OCI-LY7 (cell line): ENCODE data around the gene C2CD3. TPM values are rescaled to one million over a fixed set of nuclear protein-coding genes. Genes with fewer than 3 reads are reported as not detected.
A peak's percentile ranks its signal among the peaks of the same experiment; 100 is the strongest.

Experiments
- BruUV-seq: library from RNA; stranded (reverse); fragments of 400-500 nt; replicated peaks from 2 replicates; lab custom pipeline; 2021; lab: Mats Ljungman, UMichigan
- CTCF ChIA-PET: fragments of 300-600 bp; sonication (Branson Sonifier 250); formaldehyde crosslinking; loops from one replicate; lab custom pipeline; 2022; ENCODE audit warnings: antibody characterized with exemption; ENCODE audit not compliant: unreplicated experiment; lab: Charles Lee
- POLR2A ChIA-PET: fragments of 300-600 bp; sonication (Branson Sonifier 250); formaldehyde crosslinking; loops from one replicate; lab custom pipeline; 2022; ENCODE audit warnings: antibody characterized with exemption; lab: Charles Lee
- DNase-seq: peaks from one replicate; pipeline ENCODE4 v3.0.0-alpha.2; 2015; ENCODE audit warnings: low spot score
- H2AFZ ChIP-seq: fragments of 200-600 bp; sonication (generic), shearing (Covaris generic); 2 replicates; pipeline ENCODE4 v1.6.1; 2014; ENCODE audit warnings: mild to moderate bottlenecking, antibody characterized with exemption, low read length, moderate library complexity
- H3K27ac ChIP-seq: fragments of 200-600 bp; sonication (generic); 2 replicates; pipeline ENCODE4 v1.5.1; 2014; ENCODE audit warnings: mixed run types, low read depth, mild to moderate bottlenecking, moderate library complexity, low read length, inconsistent platforms; ENCODE audit not compliant: poor library complexity, severe bottlenecking
- H3K36me3 ChIP-seq: fragments of 200-600 bp; sonication (generic); 2 replicates; pipeline ENCODE4 v1.6.1; 2014; ENCODE audit warnings: mild to moderate bottlenecking, antibody characterized with exemption, low read length, moderate library complexity, mixed read lengths; ENCODE audit not compliant: insufficient read depth
- H3K4me1 ChIP-seq: fragments of 200-600 bp; sonication (generic); 2 replicates; pipeline ENCODE4 v1.5.1; 2014; ENCODE audit warnings: mild to moderate bottlenecking, low read length; ENCODE audit not compliant: insufficient read depth, poor library complexity, severe bottlenecking
- H3K4me2 ChIP-seq: fragments of 200-600 bp; sonication (generic); 2 replicates; pipeline ENCODE4 v1.6.1; 2014; ENCODE audit warnings: mild to moderate bottlenecking, low read length
- H3K4me3 ChIP-seq: fragments of 200-600 bp; sonication (generic); 2 replicates; pipeline ENCODE4 v1.5.1; 2014; ENCODE audit warnings: mild to moderate bottlenecking, low read depth, low read length; ENCODE audit not compliant: poor library complexity, severe bottlenecking
- H3K79me2 ChIP-seq: fragments of 200-600 bp; sonication (generic); 2 replicates; pipeline ENCODE4 v1.6.1; 2016; ENCODE audit warnings: low read depth, mild to moderate bottlenecking, low read length, moderate library complexity, mixed read lengths; ENCODE audit not compliant: insufficient read depth
- H3K9me2 ChIP-seq: fragments of 200-600 bp; sonication (generic); 2 replicates; pipeline ENCODE4 v1.6.1; 2016; ENCODE audit warnings: mild to moderate bottlenecking, low read length, mixed read lengths; ENCODE audit not compliant: insufficient read depth
- H3K9me3 ChIP-seq: fragments of 200-600 bp; sonication (generic); 2 replicates; pipeline ENCODE4 v1.6.1; 2014; ENCODE audit warnings: mild to moderate bottlenecking, mixed run types, low read length, mixed read lengths
- H4K20me1 ChIP-seq: fragments of 200-600 bp; sonication (generic); 2 replicates; pipeline ENCODE4 v1.6.1; 2014; ENCODE audit warnings: mild to moderate bottlenecking, antibody characterized with exemption, low read length, moderate library complexity, mixed read lengths; ENCODE audit not compliant: insufficient read depth
- EZH2phosphoT487 ChIP-seq: fragments of 200-600 bp; sonication (generic); IDR thresholded peaks from 2 replicates; pipeline ENCODE4 v1.6.1; 2018; ENCODE audit warnings: low read depth, borderline replicate concordance, mild to moderate bottlenecking, mixed run types, antibody characterized with exemption, low read length, moderate library complexity, mixed read lengths
- intact Hi-C: fragments of 100-400 bp; cut with micrococcal nuclease; formaldehyde crosslinking; loops from one replicate; pipeline ENCODE4 v1.10.0; 2022; ENCODE audit not compliant: unreplicated experiment
- total RNA-seq, 2 experiments: library from RNA; depleted of rRNA in 1 of 2; stranded (reverse); fragments of >200 nt in 1 of 2; shearing (Covaris generic) in 1 of 2; gene quantifications; 2 replicates each; pipeline ENCODE4 v1.2.3, GENCODE V29; 2014 to 2022
- TF ChIP-seq, protein P1 (sequence below): fragments of 200-600 bp; sonication (generic); conservative IDR thresholded peaks from 2 replicates; pipeline ENCODE4 v1.5.1; 2014; ENCODE audit warnings: mild to moderate bottlenecking, antibody characterized with exemption, low read length, moderate library complexity, mixed read lengths

Gene C2CD3
- total RNA-seq, 2 experiments from 2014 or later = 29.2 to 32.1 TPM

DNA sequence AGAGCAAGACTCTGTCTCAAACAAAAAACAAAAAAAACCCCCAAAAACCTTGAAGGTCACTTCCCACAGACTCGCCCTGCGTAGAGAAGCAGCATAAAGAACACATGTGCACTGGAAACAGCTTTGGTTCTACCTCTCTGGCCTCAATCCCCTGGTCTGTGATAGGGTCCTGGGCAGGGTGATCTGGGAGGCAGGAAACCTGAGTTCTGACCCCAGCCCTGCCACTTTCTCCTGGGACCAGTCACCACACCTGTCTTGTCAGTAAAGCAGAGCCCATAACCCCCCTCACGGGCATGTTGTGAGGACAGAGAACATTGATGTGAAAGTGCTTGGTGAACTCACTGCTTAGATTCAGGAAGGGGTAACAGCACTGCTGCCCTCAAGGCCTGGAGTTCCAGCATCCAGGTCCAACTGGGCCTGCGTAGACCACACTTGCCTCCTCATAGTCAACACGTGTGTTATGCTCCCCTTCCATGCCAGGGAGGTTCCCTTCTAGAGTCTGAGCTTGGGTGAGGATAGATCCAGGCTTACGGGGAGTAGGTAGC lies 199.6 kb downstream of the C2CD3 start:
- peak overlapping the region; percentile 65 for H3K27ac ChIP-seq
- H3K9me2 ChIP-seq = no peaks in the 10 kb centered on the region
- no peaks in the 10 kb centered on the region for H4K20me1 ChIP-seq
- TF ChIP-seq, protein P1, sequence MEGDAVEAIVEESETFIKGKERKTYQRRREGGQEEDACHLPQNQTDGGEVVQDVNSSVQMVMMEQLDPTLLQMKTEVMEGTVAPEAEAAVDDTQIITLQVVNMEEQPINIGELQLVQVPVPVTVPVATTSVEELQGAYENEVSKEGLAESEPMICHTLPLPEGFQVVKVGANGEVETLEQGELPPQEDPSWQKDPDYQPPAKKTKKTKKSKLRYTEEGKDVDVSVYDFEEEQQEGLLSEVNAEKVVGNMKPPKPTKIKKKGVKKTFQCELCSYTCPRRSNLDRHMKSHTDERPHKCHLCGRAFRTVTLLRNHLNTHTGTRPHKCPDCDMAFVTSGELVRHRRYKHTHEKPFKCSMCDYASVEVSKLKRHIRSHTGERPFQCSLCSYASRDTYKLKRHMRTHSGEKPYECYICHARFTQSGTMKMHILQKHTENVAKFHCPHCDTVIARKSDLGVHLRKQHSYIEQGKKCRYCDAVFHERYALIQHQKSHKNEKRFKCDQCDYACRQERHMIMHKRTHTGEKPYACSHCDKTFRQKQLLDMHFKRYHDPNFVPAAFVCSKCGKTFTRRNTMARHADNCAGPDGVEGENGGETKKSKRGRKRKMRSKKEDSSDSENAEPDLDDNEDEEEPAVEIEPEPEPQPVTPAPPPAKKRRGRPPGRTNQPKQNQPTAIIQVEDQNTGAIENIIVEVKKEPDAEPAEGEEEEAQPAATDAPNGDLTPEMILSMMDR = no peak
- TF ChIP-seq EZH2phosphoT487 = no peak
- ChIA-PET POLR2A (interaction anchor here (1.3 to 3.3 kb wide), 2 partner anchors 9 to 23 kb away, joined by 4 to 18 read pairs; no protein-coding TSS in a partner anchor), CTCF (no interaction called here)
- no peak overlapping the region for H3K4me3 ChIP-seq
- H3K9me3 ChIP-seq = no peaks in the 10 kb centered on the region
- DNase-seq = peak; percentile 66
- intact Hi-C loops = no loop called here
- no peaks in the 10 kb centered on the region for H3K79me2 ChIP-seq
- H2AFZ ChIP-seq = no peak overlapping the region
- H3K4me1 ChIP-seq = peaks cover 49% of the 10 kb centered on the region
- H3K36me3 ChIP-seq = peaks cover 36% of the 10 kb centered on the region
- BruUV-seq = no TSS peak
- peak overlapping the region; percentile 47 for H3K4me2 ChIP-seq

DNA sequence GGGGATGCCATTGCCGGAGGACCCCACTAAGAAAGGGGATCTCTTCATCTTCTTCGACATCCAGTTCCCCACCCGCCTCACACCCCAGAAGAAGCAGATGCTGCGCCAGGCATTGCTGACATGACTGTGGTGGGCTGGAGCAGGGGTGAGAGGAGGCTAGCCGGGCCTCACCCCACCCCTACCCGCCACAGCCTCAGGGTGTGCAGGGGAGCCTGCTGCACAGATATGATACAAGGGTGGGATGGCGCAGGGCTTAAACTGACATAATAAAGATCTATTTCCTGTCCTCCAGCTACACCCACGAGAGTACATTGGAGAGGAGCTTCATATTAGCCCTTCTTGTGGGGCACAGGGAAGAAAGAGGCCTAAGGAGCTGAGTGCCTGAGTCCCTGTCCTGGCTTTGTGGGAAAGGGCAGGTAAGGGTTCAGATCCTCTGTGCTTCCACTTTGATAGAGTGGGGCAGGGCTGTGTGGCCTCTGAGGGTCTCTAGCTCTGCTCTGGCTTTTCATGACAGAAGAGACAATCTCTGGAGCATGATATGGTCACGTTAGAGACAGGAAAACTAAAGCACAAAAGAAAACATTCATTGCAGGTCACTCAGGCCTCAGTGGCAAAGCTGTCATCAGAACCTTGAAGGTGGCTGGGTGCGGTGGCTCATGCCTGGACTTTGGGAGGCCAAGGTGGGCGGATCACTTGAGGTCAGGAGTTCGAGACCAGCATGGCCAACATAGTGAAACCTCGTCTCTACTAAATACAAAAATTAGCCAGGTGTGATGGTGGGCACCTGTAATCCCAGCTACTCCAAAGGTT lies 200.6 kb downstream of the C2CD3 start:
- POLR2A ChIA-PET = interaction anchor here (0.7 to 3.3 kb wide), 3 partner anchors 8 to 25 kb away, joined by 3 to 18 read pairs (median 4); no protein-coding TSS in a partner anchor
- Histone ChIP-seq H3K9me2 (no peaks in the 10 kb centered on the region), H3K4me1 (peaks cover 47% of the 10 kb centered on the region), H3K36me3 (peaks cover 26% of the 10 kb centered on the region), H3K4me2 (no peak overlapping the region), H3K4me3 (no peak overlapping the region), H3K79me2 (no peaks in the 10 kb centered on the region), H4K20me1 (no peaks in the 10 kb centered on the region), H3K9me3 (no peaks in the 10 kb centered on the region), H3K27ac (peak overlapping the region; percentile 2), H2AFZ (no peak overlapping the region)
- CTCF ChIA-PET = interaction anchor here (0.6 to 0.7 kb wide), 3 partner anchors 9 to 50 kb away, joined by 3 read pairs; no protein-coding TSS in a partner anchor
- peak; percentile 50 for DNase-seq
- BruUV-seq = no TSS peak
- intact Hi-C loops = no loop called here
- no peak for TF ChIP-seq EZH2phosphoT487
- TF ChIP-seq, protein P1 = no peak
